RWPE1 (cell line): Measurements from ENCODE around the gene DOCK3.

Experiments
- CTCF ChIA-PET: fragments of 350-600 bp; sonication (Branson Sonifier 250); formaldehyde crosslinking; extraction: SDS; loops from one replicate; lab custom pipeline; 2021; lab: Yijun Ruan, JAX
- POLR2A ChIA-PET: fragments of 400-600 bp; formaldehyde crosslinking; extraction: SDS; loops from one replicate; lab custom pipeline; 2020; ENCODE audit warnings: antibody characterized with exemption; ENCODE audit not compliant: low non-redundant PET; lab: Yijun Ruan, JAX
- DNase-seq: peaks from one replicate; pipeline ENCODE4 v3.0.0; 2012; ENCODE audit warnings: low spot score
- H3K27ac ChIP-seq: fragments of 450-650 bp; 2 replicates; pipeline ENCODE4 v1.5.1; 2017
- TF ChIP-seq, protein P1 (sequence below): fragments of 450-650 bp; conservative IDR thresholded peaks from 2 replicates; pipeline ENCODE4 v1.5.1; 2017; ENCODE audit warnings: low read depth, mild to moderate bottlenecking

The DOCK3 gene

DNA sequence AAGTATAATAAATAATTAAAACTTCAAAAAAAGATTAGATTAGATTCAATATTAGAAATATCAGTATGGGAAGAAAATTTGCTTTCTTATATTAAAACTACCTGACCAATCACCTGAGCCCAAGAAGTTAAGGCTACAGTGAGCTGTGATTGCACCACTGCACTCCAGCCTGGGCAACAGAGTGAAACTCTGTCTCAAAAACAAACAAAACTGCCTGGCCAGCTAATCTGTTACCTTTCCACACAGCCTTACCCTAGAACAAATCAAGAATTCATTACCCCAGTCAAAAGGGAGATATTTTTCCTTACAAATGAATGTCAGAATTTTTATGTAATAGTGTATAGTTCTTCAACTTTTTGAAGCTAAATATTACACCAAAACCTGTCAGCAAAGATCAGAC lies 593.4 kb downstream of the DOCK3 start:
- ChIA-PET POLR2A (no interaction called here), CTCF (interaction anchor here (1.2 to 2.2 kb wide), 2 partner anchors 104 to 593 kb away, joined by 3 to 10 read pairs; no protein-coding TSS in a partner anchor)
- DNase-seq: no peak
- H3K27ac ChIP-seq: no peak overlapping the region
- TF ChIP-seq, protein P1, sequence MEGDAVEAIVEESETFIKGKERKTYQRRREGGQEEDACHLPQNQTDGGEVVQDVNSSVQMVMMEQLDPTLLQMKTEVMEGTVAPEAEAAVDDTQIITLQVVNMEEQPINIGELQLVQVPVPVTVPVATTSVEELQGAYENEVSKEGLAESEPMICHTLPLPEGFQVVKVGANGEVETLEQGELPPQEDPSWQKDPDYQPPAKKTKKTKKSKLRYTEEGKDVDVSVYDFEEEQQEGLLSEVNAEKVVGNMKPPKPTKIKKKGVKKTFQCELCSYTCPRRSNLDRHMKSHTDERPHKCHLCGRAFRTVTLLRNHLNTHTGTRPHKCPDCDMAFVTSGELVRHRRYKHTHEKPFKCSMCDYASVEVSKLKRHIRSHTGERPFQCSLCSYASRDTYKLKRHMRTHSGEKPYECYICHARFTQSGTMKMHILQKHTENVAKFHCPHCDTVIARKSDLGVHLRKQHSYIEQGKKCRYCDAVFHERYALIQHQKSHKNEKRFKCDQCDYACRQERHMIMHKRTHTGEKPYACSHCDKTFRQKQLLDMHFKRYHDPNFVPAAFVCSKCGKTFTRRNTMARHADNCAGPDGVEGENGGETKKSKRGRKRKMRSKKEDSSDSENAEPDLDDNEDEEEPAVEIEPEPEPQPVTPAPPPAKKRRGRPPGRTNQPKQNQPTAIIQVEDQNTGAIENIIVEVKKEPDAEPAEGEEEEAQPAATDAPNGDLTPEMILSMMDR: no peak

DNA sequence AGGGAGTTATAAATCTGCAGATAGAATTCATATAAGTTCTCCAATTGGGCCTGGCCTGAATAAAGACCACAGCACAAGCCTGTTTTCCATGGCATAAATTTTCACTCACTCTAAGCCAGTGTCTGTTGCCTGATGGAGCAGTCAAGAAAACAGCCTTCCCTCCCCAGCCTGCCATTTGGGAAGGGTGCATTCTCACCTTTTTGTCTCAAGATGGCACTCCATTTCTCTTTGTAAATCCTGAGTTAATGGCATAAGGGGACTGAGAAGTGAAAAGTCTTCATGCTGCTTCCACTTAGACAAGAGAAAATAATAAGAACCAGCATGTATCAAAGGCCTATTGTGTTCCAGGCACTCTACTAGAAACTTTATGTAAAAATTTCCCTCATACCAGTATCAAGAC lies 594.7 kb downstream of the DOCK3 start:
- H3K27ac ChIP-seq: no peak overlapping the region
- no peak for DNase-seq
- TF ChIP-seq, protein P1: no peak
- CTCF ChIA-PET: interaction anchor here (0.6 to 2.2 kb wide), 3 partner anchors 41 to 518 kb away, joined by 3 to 10 read pairs (median 3); no protein-coding TSS in a partner anchor
- POLR2A ChIA-PET: no interaction called here

DNA sequence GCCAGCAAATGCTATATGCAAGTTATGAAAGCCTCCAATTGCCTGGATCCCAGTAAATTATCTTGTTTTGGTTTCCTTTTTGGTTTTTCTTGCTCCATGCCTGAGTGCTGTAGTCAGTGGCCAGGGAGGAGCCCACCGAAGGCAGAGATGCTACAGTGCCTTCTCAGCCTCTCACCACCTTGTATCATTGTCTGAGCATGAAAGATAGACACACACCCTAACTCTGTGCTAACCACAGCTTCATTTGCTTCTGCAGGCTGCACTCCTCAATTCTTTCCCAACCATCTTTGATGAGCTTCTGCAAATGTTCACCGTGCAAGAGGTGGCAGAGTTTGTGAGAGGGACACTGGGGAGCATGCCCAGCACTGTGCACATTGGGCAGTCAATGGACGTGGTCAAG lies 595.8 kb downstream of the DOCK3 start:
- TF ChIP-seq, protein P1: no peak
- POLR2A ChIA-PET: no interaction called here
- CTCF ChIA-PET: interaction anchor here (1.1 to 2.2 kb wide), 2 partner anchors 40 to 102 kb away, joined by 3 to 10 read pairs; no protein-coding TSS in a partner anchor
- DNase-seq: no peak
- H3K27ac ChIP-seq: no peak overlapping the region

DNA sequence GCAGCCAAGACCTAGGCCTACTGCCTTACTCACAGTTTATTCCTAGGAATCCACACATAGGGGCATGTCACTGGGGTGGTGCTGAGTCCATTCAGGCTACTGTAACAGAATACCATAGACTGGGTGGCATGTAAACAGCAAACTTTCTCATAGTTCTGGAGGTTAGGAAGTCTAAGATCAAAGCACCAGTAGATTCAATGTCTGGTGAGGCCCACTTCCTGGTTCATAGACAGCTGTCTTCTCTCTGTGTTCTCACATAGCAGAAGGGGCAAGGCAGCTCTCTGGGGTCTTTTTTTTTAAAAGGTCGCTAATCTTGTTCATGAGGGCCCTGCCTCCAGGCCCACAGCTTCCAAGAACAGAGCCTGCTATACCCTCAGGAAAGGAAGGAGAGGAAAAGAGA lies 596.4 kb downstream of the DOCK3 start:
- no peak for DNase-seq
- CTCF ChIA-PET: interaction anchor here (0.6 kb wide), 1 partner anchor 27 kb away, joined by 3 read pairs; no protein-coding TSS in a partner anchor
- H3K27ac ChIP-seq: no peak overlapping the region
- POLR2A ChIA-PET: no interaction called here
- TF ChIP-seq, protein P1: no peak

DNA sequence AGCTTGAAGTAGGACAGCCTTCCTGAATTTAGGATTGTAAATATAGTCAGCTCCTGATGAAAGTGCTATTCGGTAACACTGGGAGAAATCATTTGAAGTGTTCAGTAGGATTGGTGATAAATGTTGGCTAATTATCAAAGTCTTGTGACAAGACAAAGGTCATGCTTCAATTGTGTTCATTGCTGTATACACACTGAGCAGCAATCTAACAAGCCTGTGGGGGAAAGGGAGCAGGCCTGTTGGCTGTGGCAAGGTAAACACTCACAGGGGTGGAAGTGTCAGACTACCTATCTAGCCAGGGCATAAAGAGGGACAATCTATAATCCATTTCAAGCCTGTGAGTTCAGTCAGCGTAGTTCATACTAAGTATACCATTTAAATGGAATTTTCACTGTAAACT lies 599.3 kb downstream of the DOCK3 start:
- TF ChIP-seq, protein P1: no peak
- DNase-seq: no peak
- no peak overlapping the region for H3K27ac ChIP-seq
- ChIA-PET POLR2A (no interaction called here), CTCF (no interaction called here)

DNA sequence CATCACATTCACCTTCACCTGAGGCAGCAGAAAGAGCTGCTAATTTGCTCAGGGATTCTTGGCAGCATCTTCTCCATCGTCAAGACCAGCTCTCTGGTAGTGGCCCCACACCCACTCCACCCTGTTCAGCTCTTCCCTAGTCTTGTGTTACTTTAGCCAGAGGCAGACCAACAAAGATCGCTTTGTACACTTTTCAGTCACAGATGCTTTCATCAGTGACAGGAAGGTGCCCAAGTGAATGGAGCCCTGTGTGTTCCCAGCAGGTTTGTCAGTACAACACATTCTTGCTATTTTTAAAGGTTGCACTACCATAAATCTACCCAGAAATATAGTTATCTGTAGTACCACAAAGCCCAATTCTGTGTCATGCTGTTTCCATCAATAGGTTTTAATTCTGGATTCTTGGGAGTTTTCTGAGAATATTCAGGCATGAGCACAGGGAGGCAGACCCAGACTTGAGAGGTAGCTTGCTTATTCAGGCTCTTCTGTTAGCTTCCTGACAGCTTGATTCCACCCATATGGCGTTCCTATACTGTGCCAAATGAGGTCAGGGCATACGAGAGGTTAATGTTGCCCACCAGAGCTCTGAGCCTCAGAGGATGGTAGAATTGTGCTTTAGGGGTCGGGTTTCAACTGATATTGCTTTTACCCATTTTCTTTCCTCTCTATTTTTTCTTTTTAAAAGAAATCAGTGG lies 600.5 kb downstream of the DOCK3 start:
- TF ChIP-seq, protein P1: no peak

More for the DNA sequence above, 600.5 kb downstream of the DOCK3 start:
- no peak for DNase-seq
- ChIA-PET CTCF (no interaction called here), POLR2A (no interaction called here)
- H3K27ac ChIP-seq: no peak overlapping the region
